Hematopoietic multipotent progenitor cell (in vitro differentiated cells): ENCODE data around the gene ARHGAP22. TPM values are rescaled to one million over a fixed set of nuclear protein-coding genes. Genes with fewer than 3 reads are reported as not detected.

Source experiments
- DNase-seq, 3 donors: peaks; one replicate each; pipeline ENCODE4 v3.0.0-alpha.2; 2011 to 2015; ENCODE audit warnings: low read depth in 2 of 3, low spot score in 2 of 3
- total RNA-seq: library from RNA; depleted of rRNA; stranded (reverse); fragments of >200 nt; gene quantifications from one replicate; pipeline ENCODE4 v1.2.3, GENCODE V29; 2012

The ARHGAP22 gene
- total RNA-seq, 1 donor = 67.3 TPM

GRCh38 chr10:48633381-48634197 is 28.7 kb upstream of the ARHGAP22 start:
- no peak for DNase-seq

GRCh38 chr10:48632166-48632565 is 27.3 kb upstream of the ARHGAP22 start:
- DNase-seq = no peak

GRCh38 chr10:48627984-48628609 is 23.2 kb upstream of the ARHGAP22 start:
- DNase-seq = no peak

GRCh38 chr10:48626986-48627731 is 22.3 kb upstream of the ARHGAP22 start:
- no peak for DNase-seq

GRCh38 chr10:48626447-48626846 is 21.6 kb upstream of the ARHGAP22 start:
- no peak for DNase-seq

GRCh38 chr10:48625826-48626134 is 20.9 kb upstream of the ARHGAP22 start:
- DNase-seq = no peak

- DNase-seq = peak in 2 of 3 donors; percentile 46 to 51
Measured at GRCh38 chr10:48623607-48624132, 18.8 kb upstream of the ARHGAP22 start.

GRCh38 chr10:48623009-48623408 is 18.1 kb upstream of the ARHGAP22 start:
- DNase-seq = no peak

GRCh38 chr10:48620719-48621118 is 15.8 kb upstream of the ARHGAP22 start:
- DNase-seq = no peak

GRCh38 chr10:48616436-48616835 is 11.6 kb upstream of the ARHGAP22 start:
- no peak for DNase-seq

GRCh38 chr10:48614481-48615390 is 9.9 kb upstream of the ARHGAP22 start:
- DNase-seq = no peak

- no peak for DNase-seq
Measured at GRCh38 chr10:48613016-48613415, 8.1 kb upstream of the ARHGAP22 start.

- DNase-seq = no peak
Measured at GRCh38 chr10:48612236-48612943, 7.5 kb upstream of the ARHGAP22 start.

GRCh38 chr10:48611133-48611532 is 6.3 kb upstream of the ARHGAP22 start:
- DNase-seq = no peak

GRCh38 chr10:48610585-48611093 is 5.8 kb upstream of the ARHGAP22 start:
- DNase-seq = no peak

GRCh38 chr10:48609899-48610584 is 5.2 kb upstream of the ARHGAP22 start:
- no peak for DNase-seq

GRCh38 chr10:48609441-48609840 is 4.6 kb upstream of the ARHGAP22 start:
- no peak for DNase-seq

GRCh38 chr10:48608976-48609375 is 4.1 kb upstream of the ARHGAP22 start:
- DNase-seq = no peak

- DNase-seq = peak in 2 of 3 donors; percentile 37 to 64
Measured at GRCh38 chr10:48608279-48608681, 3.4 kb upstream of the ARHGAP22 start.
